Measurements from ENCODE around the gene HNRNPM. TPM values are rescaled to one million over a fixed set of nuclear protein-coding genes. Genes with fewer than 3 reads are reported as not detected.

HNRNPM gene
- total RNA-seq, 1 experiment from 2014 or later = 125 TPM

DNA sequence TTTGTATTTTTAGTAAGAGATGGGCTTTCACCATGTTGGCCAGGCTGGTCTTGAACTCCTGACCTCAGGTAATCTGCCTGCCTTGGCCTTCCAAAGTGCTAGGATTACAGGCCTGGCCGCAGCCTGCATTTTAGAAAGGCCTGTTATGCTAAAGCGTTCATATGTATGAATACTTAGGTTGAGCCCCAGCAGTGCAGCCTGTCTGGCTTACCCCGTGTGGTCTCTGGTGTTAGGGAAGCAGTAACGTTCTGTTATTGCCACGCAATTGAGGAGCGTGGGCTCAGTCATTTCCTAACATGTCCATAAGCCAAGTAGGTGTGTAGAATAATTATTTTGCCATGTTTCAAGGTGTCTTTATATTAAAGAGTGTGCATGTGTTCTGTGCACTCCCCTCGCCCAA lies 14.3 kb downstream of the HNRNPM start:
- Histone ChIP-seq H3K36me3 (peaks cover 85% of the 10 kb centered on the region), H3K4me3 (no peak overlapping the region), H3K27me3 (replicated peaks) (no peaks in the 10 kb centered on the region), H3K9me3 (replicated peaks) (no peaks in the 10 kb centered on the region), H3K4me1 (replicated peaks) (peaks cover 44% of the 10 kb centered on the region), H3K27ac (peak overlapping the region; percentile 57)
- DNase-seq (ENCODE audit: low read depth in 1 of 2, low spot score in 2 of 2) = no peak

- Histone ChIP-seq H3K4me1 (replicated peaks) (peaks cover 45% of the 10 kb centered on the region), H3K4me3 (no peak overlapping the region), H3K27ac (peak overlapping the region; percentile 57), H3K9me3 (replicated peaks) (no peaks in the 10 kb centered on the region), H3K27me3 (replicated peaks) (no peaks in the 10 kb centered on the region), H3K36me3 (peaks cover 87% of the 10 kb centered on the region)
- DNase-seq (ENCODE audit: low read depth in 1 of 2, low spot score in 2 of 2) = peak; percentile 60 to 80
Measured at GRCh38 chr19:8459520-8460270, 14.9 kb downstream of the HNRNPM start.

GRCh38 chr19:8460516-8461298 lies 15.9 kb downstream of the HNRNPM start:
- Histone ChIP-seq H3K27me3 (replicated peaks) (no peaks in the 10 kb centered on the region), H3K36me3 (peaks cover 91% of the 10 kb centered on the region), H3K4me3 (no peak overlapping the region), H3K4me1 (replicated peaks) (peaks cover 55% of the 10 kb centered on the region), H3K9me3 (replicated peaks) (no peaks in the 10 kb centered on the region), H3K27ac (peak overlapping the region; percentile 57)
- DNase-seq (ENCODE audit: low read depth in 1 of 2, low spot score in 2 of 2) = no peak

DNA sequence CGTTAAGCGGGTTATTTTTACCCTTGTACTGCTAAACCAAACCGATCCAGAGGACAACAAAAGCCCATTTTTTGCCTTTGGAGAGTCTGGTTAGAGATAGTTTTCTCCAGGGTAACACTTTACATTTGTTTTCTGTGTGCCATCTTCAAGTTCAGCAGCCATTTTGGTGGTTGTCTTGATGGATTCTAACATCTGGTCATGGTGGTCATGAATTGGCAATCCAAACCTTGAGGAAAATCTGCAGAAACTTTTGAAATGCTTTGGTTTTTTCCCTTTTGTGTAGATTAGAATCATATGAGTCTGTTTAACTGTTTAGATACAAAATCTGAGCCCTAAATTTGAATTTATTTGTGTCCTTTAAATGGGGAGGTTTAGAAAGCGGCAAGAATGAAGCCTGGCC lies 16.6 kb downstream of the HNRNPM start:
- no peak overlapping the region for H3K4me3 ChIP-seq
- H3K36me3 ChIP-seq = peaks cover 92% of the 10 kb centered on the region

GRCh38 chr19:8461891-8462290 lies 17.1 kb downstream of the HNRNPM start:
- Histone ChIP-seq H3K36me3 (peaks cover 92% of the 10 kb centered on the region), H3K4me3 (no peak overlapping the region), H3K27me3 (replicated peaks) (no peaks in the 10 kb centered on the region), H3K27ac (no peak overlapping the region), H3K4me1 (replicated peaks) (peaks cover 66% of the 10 kb centered on the region), H3K9me3 (replicated peaks) (no peaks in the 10 kb centered on the region)
- no peak for DNase-seq (ENCODE audit: low read depth in 1 of 2, low spot score in 2 of 2)

More for the DNA sequence above, 16.6 kb downstream of the HNRNPM start:
- Histone ChIP-seq H3K27ac (no peak overlapping the region), H3K27me3 (replicated peaks) (no peaks in the 10 kb centered on the region), H3K9me3 (replicated peaks) (no peaks in the 10 kb centered on the region), H3K4me1 (replicated peaks) (peaks cover 62% of the 10 kb centered on the region)
- DNase-seq (ENCODE audit: low read depth in 1 of 2, low spot score in 2 of 2) = no peak

DNA sequence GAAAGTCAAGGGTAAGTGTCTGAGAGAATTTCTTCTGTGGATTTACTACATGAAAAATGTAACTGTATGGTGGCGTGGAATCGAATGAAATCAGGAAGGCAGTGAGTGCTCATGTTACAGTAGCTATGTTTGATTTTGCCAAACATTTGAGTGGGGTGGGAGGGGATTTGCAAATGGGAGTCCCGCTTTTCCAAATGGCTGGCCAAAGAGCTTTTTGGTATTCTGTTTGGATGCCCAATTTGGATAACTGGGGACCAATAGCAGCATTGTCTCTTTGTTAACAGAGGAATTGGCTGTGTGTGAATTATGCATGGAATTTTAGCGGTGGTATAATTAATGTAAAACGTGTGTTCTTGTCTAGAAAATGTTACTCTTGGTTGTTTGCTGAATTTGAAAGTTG lies 17.8 kb downstream of the HNRNPM start:
- no peak for DNase-seq (ENCODE audit: low read depth in 1 of 2, low spot score in 2 of 2)
- H3K4me3 ChIP-seq = no peak overlapping the region
- H3K9me3 ChIP-seq (replicated peaks) = no peaks in the 10 kb centered on the region
- no peaks in the 10 kb centered on the region for H3K27me3 ChIP-seq (replicated peaks)
- H3K4me1 ChIP-seq (replicated peaks) = peaks cover 69% of the 10 kb centered on the region
- H3K27ac ChIP-seq = no peak overlapping the region
- peaks cover 93% of the 10 kb centered on the region for H3K36me3 ChIP-seq

GRCh38 chr19:8463365-8463764 lies 18.6 kb downstream of the HNRNPM start:
- Histone ChIP-seq H3K27me3 (replicated peaks) (no peaks in the 10 kb centered on the region), H3K36me3 (peaks cover 94% of the 10 kb centered on the region), H3K4me3 (no peak overlapping the region), H3K4me1 (replicated peaks) (peaks cover 69% of the 10 kb centered on the region), H3K9me3 (replicated peaks) (no peaks in the 10 kb centered on the region), H3K27ac (no peak overlapping the region)
- no peak for DNase-seq (ENCODE audit: low read depth in 1 of 2, low spot score in 2 of 2)

GRCh38 chr19:8466018-8466417 lies 21.2 kb downstream of the HNRNPM start:
- H3K27ac ChIP-seq = peak overlapping the region; percentile 24; the same call in 1 of the 2 replicates
- H3K36me3 ChIP-seq = peaks cover 99% of the 10 kb centered on the region
- H3K4me3 ChIP-seq = no peak overlapping the region
- peaks cover 53% of the 10 kb centered on the region for H3K4me1 ChIP-seq (replicated peaks)
- peak in 1 of 2 experiments; percentile 52 for DNase-seq (ENCODE audit: low read depth in 1 of 2, low spot score in 2 of 2)
- H3K9me3 ChIP-seq (replicated peaks) = no peaks in the 10 kb centered on the region
- no peaks in the 10 kb centered on the region for H3K27me3 ChIP-seq (replicated peaks)

- Histone ChIP-seq H3K4me1 (replicated peaks) (peaks cover 48% of the 10 kb centered on the region), H3K9me3 (replicated peaks) (no peaks in the 10 kb centered on the region), H3K27me3 (replicated peaks) (no peaks in the 10 kb centered on the region), H3K4me3 (no peak overlapping the region), H3K27ac (no peak overlapping the region), H3K36me3 (peaks cover 99% of the 10 kb centered on the region)
- DNase-seq (ENCODE audit: low read depth in 1 of 2, low spot score in 2 of 2) = no peak
Measured at GRCh38 chr19:8468124-8468523, 23.3 kb downstream of the HNRNPM start.

- H3K36me3 ChIP-seq = peaks cover 99% of the 10 kb centered on the region
- H3K27ac ChIP-seq = peak overlapping the region; percentile 35
- H3K27me3 ChIP-seq (replicated peaks) = no peaks in the 10 kb centered on the region
- DNase-seq (ENCODE audit: low read depth in 1 of 2, low spot score in 2 of 2) = peak in 1 of 2 experiments; percentile 57
- peaks cover 48% of the 10 kb centered on the region for H3K4me1 ChIP-seq (replicated peaks)
- no peaks in the 10 kb centered on the region for H3K9me3 ChIP-seq (replicated peaks)
- H3K4me3 ChIP-seq = no peak overlapping the region
Measured at GRCh38 chr19:8468761-8469373, 24.1 kb downstream of the HNRNPM start.

DNA sequence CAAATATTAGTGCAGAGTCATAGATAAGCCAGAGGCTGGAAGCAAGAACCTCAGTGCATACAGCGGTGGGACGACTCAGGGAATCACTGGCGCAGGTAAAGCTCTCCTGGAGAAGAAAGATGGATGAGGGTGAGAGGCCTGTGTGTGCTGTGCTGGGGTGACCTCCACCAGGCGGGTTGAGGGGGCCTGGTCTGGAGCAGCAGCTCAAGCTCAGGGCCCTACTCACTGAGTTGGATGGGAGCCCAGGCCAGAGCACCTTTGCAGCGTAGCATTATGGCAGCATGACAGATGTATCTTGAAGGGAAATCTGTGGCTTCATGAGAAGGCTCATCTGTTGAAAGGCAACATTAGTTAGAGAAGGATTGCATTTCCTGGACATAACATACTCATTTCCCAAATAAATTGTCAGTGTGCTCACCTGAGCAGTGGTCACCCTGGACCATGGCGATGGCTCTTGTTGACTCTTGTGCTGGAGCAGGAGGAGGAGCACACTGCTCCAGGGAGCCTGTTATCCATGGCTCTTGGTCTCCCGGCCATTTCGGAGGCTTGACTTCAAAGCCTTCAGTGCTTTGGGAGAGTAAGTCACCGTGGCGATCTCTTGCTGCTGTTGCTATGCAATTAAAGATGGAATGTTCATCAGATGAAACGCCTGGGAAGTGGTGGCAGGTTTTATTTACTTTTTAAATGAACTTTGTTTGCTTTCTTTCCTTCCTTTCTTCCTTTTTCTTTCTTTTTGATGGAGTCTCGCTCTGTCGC lies 25.0 kb downstream of the HNRNPM start:
- peaks cover 46% of the 10 kb centered on the region for H3K4me1 ChIP-seq (replicated peaks)
- no peak overlapping the region for H3K27ac ChIP-seq
- H3K27me3 ChIP-seq (replicated peaks) = no peaks in the 10 kb centered on the region
- H3K4me3 ChIP-seq = no peak overlapping the region
- no peaks in the 10 kb centered on the region for H3K9me3 ChIP-seq (replicated peaks)
- DNase-seq (ENCODE audit: low read depth in 1 of 2, low spot score in 2 of 2) = no peak
- H3K36me3 ChIP-seq = peaks cover 99% of the 10 kb centered on the region

DNA sequence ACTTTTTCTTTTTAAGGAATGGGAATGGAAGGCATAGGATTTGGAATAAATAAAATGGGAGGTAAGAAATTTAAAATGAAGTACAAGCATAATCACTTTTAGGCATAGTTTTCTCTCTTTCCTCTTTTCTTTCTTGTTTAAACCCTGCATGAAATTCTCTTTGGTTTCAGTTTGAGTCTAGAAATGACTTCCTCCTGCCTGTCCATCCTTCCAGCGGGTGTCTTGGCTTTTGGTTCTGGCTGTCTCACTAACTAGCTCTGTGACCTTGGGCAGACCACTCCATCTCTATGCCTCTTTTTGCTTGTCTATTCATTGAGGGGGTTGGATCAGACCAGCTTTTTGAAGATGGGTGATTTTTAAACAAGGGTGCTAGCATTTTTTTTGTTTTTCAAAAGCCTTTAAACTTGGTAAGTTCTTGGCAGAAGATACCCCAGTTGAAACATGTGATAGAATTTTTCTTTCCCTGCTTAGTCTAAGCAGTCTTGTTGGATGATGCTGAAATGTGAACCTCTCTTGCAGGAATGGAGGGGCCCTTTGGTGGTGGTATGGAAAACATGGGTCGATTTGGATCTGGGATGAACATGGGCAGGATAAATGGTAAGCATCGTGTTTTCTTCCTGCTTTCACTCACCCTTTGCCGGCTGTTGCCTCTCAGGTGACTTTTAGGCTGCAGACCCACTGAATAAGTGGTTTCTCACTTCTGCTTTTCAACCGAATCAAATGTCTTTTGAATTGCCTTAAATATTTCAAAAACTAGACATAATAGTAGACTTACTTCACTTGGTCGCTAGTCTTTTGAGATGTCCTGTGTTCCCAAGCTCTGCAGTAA lies 29.1 kb downstream of the HNRNPM start:
- H3K4me1 ChIP-seq (replicated peaks) = peaks cover 5% of the 10 kb centered on the region
- no peaks in the 10 kb centered on the region for H3K27me3 ChIP-seq (replicated peaks)
- H3K27ac ChIP-seq = no peak overlapping the region
- peaks cover 94% of the 10 kb centered on the region for H3K36me3 ChIP-seq
- DNase-seq (ENCODE audit: low read depth in 1 of 2, low spot score in 2 of 2) = no peak
- H3K9me3 ChIP-seq (replicated peaks) = no peaks in the 10 kb centered on the region
- no peak overlapping the region for H3K4me3 ChIP-seq

- no peak overlapping the region for H3K27ac ChIP-seq
- DNase-seq (ENCODE audit: low read depth in 1 of 2, low spot score in 2 of 2) = no peak
- no peaks in the 10 kb centered on the region for H3K27me3 ChIP-seq (replicated peaks)
- H3K4me1 ChIP-seq (replicated peaks) = no peaks in the 10 kb centered on the region
- peaks cover 88% of the 10 kb centered on the region for H3K36me3 ChIP-seq
- no peak overlapping the region for H3K4me3 ChIP-seq
- H3K9me3 ChIP-seq (replicated peaks) = no peaks in the 10 kb centered on the region
Measured at GRCh38 chr19:8475005-8475404, 30.2 kb downstream of the HNRNPM start.
